CD8-positive, alpha-beta memory T cell (primary cell): ENCODE results near the gene MAP2. TPM values are rescaled to one million over a fixed set of nuclear protein-coding genes. Genes with fewer than 3 reads are reported as not detected.

Experiments
- CTCF ChIA-PET: fragments of 350-600 bp; sonication (Branson Sonifier 250); formaldehyde crosslinking; loops from one replicate; lab custom pipeline; 2021; ENCODE audit warnings: antibody characterized with exemption; lab: Charles Lee
- POLR2A ChIA-PET: fragments of 350-600 bp; sonication (Branson Sonifier 250); formaldehyde crosslinking; loops from one replicate; lab custom pipeline; 2021; ENCODE audit warnings: antibody characterized with exemption; lab: Charles Lee
- DNase-seq, 5 donors: peaks; one replicate each; pipeline versions ENCODE4 v3.0.0 to v3.0.0-alpha.2; 2020 to 2022; ENCODE audit warnings: mixed read lengths in 1 of 5
- H3K27ac ChIP-seq: one replicate; pipeline ENCODE4 v1.7.0; 2013; ENCODE audit warnings: low read depth, mild to moderate bottlenecking, low read length, moderate library complexity
- H3K27me3 ChIP-seq: 2 replicates; pipeline ENCODE4 v1.7.0; 2013; ENCODE audit warnings: low read length, mild to moderate bottlenecking; ENCODE audit not compliant: insufficient read depth, poor library complexity, severe bottlenecking
- H3K36me3 ChIP-seq: 2 replicates; pipeline ENCODE4 v1.7.0; 2013; ENCODE audit warnings: mild to moderate bottlenecking, low read length, moderate library complexity; ENCODE audit not compliant: insufficient read depth
- H3K4me1 ChIP-seq: 2 replicates; pipeline ENCODE4 v1.7.0; 2013; ENCODE audit warnings: mild to moderate bottlenecking, low read length, moderate library complexity; ENCODE audit not compliant: insufficient read depth
- H3K4me3 ChIP-seq: 2 replicates; pipeline ENCODE4 v1.7.0; 2013; ENCODE audit warnings: mild to moderate bottlenecking, low read length
- H3K9me3 ChIP-seq: 2 replicates; pipeline ENCODE4 v1.7.0; 2013; ENCODE audit warnings: mild to moderate bottlenecking, low read length
- H3K27ac Mint-ChIP-seq, 8 donors: one replicate each; pipeline ENCODE4 v1.8.0; 2020 to 2021; ENCODE audit warnings: mixed read lengths in 8 of 8, mild to moderate bottlenecking in 6 of 8, inconsistent platforms in 3 of 8, moderate library complexity in 3 of 8
- H3K27me3 Mint-ChIP-seq, 2 donors: one replicate each; pipeline ENCODE4 v1.8.0; 2020 to 2021; ENCODE audit warnings: mixed read lengths in 2 of 2, mild to moderate bottlenecking in 1 of 2, moderate library complexity in 1 of 2
- H3K36me3 Mint-ChIP-seq, 3 donors: one replicate each; pipeline ENCODE4 v1.8.0; 2020 to 2021; ENCODE audit warnings: mixed read lengths in 3 of 3, inconsistent platforms in 1 of 3, mild to moderate bottlenecking in 1 of 3
- H3K4me1 Mint-ChIP-seq, 3 donors: one replicate each; pipeline ENCODE4 v1.8.0; 2020 to 2021; ENCODE audit warnings: mixed read lengths in 3 of 3, inconsistent platforms in 1 of 3, mild to moderate bottlenecking in 1 of 3
- H3K4me3 Mint-ChIP-seq, 7 donors: one replicate each; pipeline ENCODE4 v1.8.0; 2020 to 2021; ENCODE audit warnings: mixed read lengths in 7 of 7, mild to moderate bottlenecking in 6 of 7, moderate library complexity in 4 of 7, inconsistent platforms in 2 of 7
- H3K9me3 Mint-ChIP-seq, 5 donors: one replicate each; pipeline ENCODE4 v1.8.0; 2020 to 2022; ENCODE audit warnings: mixed read lengths in 5 of 5, mild to moderate bottlenecking in 3 of 5, moderate library complexity in 2 of 5, inconsistent platforms in 1 of 5
- polyA plus RNA-seq: library from polyadenylated mRNA; unstranded; fragments of 300-500 nt; fragmentation: Illumina TruSeq; gene quantifications from one replicate; pipeline ENCODE4 v1.2.3, GENCODE V29; 2021
- total RNA-seq, 2 experiments: library from RNA; stranded (reverse); gene quantifications; one replicate each; pipeline ENCODE4 v1.2.3, GENCODE V29; 2021

The MAP2 gene
- total and polyA plus RNA-seq, 3 experiments from 2014 or later: 0.08 TPM; not detected in 2

DNA sequence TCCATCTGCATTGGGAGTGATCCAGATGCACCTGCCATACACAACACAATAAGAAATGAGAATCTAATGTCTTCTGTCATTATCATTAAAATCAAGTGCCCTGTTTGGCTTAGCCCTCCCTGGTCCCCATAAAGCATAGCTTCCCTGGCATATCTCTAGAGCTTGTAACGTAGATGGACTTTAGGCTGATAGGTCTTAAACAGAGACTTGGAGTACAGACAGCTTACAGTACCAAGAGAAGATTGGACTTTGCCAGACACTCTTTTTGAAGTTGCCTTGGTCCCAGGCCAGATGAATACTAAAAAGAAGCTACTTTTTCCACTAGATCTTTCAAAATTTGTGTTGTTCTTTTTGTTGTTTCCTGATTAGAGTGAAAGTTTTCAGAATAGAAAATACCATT lies 261.5 kb downstream of the MAP2 start:
- Mint-ChIP-seq H3K9me3 (peaks cover 0 to 3% (median 0%) of the 10 kb centered on the region in 5 donors), H3K27ac (no peak overlapping the region), H3K4me3 (no peak overlapping the region), H3K4me1 (no peaks in the 10 kb centered on the region), H3K27me3 (no peaks in the 10 kb centered on the region), H3K36me3 (no peaks in the 10 kb centered on the region)
- Histone ChIP-seq H3K27ac (no peak overlapping the region), H3K9me3 (no peaks in the 10 kb centered on the region), H3K4me1 (no peaks in the 10 kb centered on the region), H3K36me3 (no peaks in the 10 kb centered on the region), H3K27me3 (no peaks in the 10 kb centered on the region), H3K4me3 (no peak overlapping the region)
- ChIA-PET CTCF (no interaction called here), POLR2A (no interaction called here)
- no peak for DNase-seq

DNA sequence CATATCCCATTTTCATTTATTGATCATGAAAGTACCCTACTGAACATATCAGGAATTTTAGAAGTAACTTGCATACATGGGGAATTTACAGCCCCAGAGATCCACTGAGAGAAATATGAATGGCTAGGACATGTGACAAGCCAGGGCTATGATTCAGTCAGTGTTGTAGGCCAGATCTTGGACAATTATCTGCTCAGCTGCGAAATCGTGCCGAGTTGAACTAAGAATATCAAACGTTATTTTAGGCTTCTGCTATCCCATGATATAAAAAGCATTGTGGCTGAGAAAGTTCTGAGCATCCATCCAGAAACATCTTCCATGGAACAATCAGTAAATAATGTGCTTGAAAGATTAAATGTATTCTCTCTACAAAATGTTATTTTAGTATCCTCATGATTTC lies 262.1 kb downstream of the MAP2 start:
- no peak for DNase-seq
- Histone ChIP-seq H3K4me1 (no peaks in the 10 kb centered on the region), H3K27ac (no peak overlapping the region), H3K4me3 (no peak overlapping the region), H3K9me3 (no peaks in the 10 kb centered on the region), H3K27me3 (no peaks in the 10 kb centered on the region), H3K36me3 (no peaks in the 10 kb centered on the region)
- Mint-ChIP-seq H3K27me3 (no peaks in the 10 kb centered on the region), H3K36me3 (no peaks in the 10 kb centered on the region), H3K4me3 (no peak overlapping the region), H3K9me3 (peaks cover 0 to 3% (median 0%) of the 10 kb centered on the region in 5 donors), H3K4me1 (no peaks in the 10 kb centered on the region), H3K27ac (no peak overlapping the region)
- ChIA-PET POLR2A (no interaction called here), CTCF (no interaction called here)

DNA sequence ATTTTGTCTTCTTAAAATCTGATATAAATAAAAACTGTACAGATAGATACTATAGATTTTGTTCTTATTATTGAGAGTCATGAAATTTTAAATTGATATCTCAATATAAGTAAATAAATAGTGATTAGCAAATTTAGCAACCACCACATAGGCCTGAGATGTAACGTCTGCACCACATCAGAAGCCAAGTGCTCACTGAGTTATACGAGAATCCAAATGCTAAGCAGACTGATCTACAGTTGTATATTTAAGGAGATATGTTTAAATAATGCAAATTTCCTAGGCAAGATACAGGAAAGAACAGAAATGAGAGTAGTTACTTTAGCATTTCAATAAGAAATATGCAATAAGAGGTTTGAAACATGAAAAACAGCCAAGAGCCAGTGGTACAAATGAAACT lies 262.6 kb downstream of the MAP2 start:
- H3K4me3 Mint-ChIP-seq: no peak overlapping the region
- POLR2A ChIA-PET: no interaction called here
- H3K9me3 ChIP-seq: no peaks in the 10 kb centered on the region
- H3K27ac ChIP-seq: no peak overlapping the region
- H3K4me3 ChIP-seq: no peak overlapping the region
- H3K27me3 ChIP-seq: no peaks in the 10 kb centered on the region
- no peaks in the 10 kb centered on the region for H3K36me3 ChIP-seq
- H3K4me1 ChIP-seq: no peaks in the 10 kb centered on the region
- no peaks in the 10 kb centered on the region for H3K27me3 Mint-ChIP-seq
- no peaks in the 10 kb centered on the region for H3K4me1 Mint-ChIP-seq
- H3K36me3 Mint-ChIP-seq: no peaks in the 10 kb centered on the region
- CTCF ChIA-PET: no interaction called here
- no peak overlapping the region for H3K27ac Mint-ChIP-seq
- no peak for DNase-seq
- peaks cover 0 to 3% (median 0%) of the 10 kb centered on the region in 5 donors for H3K9me3 Mint-ChIP-seq

DNA sequence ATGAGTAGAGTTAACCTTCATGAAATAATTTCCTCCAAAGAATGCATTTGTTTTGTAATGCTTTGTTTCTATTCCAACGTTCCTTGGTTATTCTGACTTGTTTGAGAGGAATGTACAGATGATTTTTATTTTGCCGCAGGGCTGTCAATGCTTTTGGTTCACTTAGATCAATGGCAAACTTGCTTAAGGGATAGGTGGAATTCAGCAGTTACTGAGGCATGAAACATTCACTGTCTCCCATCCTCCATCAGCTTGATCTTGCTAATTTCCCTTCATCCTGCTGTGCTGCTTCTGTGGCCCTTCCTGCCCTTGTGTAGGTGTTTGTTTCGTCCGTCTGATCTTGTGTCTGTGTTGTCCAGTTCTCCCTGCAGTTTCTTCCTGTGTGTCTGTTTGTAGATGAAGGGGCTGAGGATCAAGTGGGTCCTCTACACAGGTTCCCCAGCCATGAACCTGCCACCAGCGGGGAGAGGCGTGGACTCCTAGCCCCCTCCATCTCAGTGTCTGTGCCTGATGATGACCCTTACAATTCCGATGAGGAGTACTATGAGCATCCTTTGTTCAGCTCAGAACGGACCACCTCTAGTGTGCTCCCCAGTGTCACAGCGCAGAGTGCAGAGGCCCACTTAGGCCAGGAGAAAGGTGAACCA lies 263.6 kb downstream of the MAP2 start:
- Histone ChIP-seq H3K27ac (no peak overlapping the region), H3K27me3 (no peaks in the 10 kb centered on the region), H3K4me1 (no peaks in the 10 kb centered on the region), H3K9me3 (no peaks in the 10 kb centered on the region), H3K4me3 (no peak overlapping the region), H3K36me3 (no peaks in the 10 kb centered on the region)
- Mint-ChIP-seq H3K27me3 (no peaks in the 10 kb centered on the region), H3K27ac (no peak overlapping the region), H3K9me3 (peaks cover 0 to 3% (median 0%) of the 10 kb centered on the region in 5 donors), H3K4me3 (no peak overlapping the region), H3K4me1 (no peaks in the 10 kb centered on the region), H3K36me3 (no peaks in the 10 kb centered on the region)
- CTCF ChIA-PET: no interaction called here
- DNase-seq: no peak
- POLR2A ChIA-PET: no interaction called here

DNA sequence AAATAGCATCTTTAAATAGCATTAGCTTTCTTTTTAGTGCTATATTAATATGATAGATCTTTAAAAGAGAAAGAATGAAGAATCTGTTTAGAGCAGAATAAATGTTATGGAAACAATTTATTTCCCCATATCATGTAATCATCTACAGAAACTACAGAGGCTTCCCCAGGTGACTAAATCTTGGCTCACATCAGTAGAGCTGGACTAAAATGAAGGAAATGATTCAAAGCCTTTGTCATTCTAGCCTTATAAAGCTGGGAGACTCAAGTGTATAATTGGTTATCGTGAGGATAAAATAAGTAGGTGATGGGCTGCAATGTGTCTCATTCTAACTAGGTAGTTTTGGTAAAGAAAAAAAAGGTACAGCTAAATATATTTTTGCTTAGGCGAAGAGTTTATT lies 264.5 kb downstream of the MAP2 start:
- no peak overlapping the region for H3K4me3 ChIP-seq
- no peak overlapping the region for H3K4me3 Mint-ChIP-seq
- H3K27me3 Mint-ChIP-seq: no peaks in the 10 kb centered on the region
- CTCF ChIA-PET: no interaction called here
- H3K36me3 Mint-ChIP-seq: no peaks in the 10 kb centered on the region
- no peak overlapping the region for H3K27ac Mint-ChIP-seq
- H3K4me1 ChIP-seq: no peaks in the 10 kb centered on the region
- no peaks in the 10 kb centered on the region for H3K4me1 Mint-ChIP-seq
- no peak for DNase-seq
- no peak overlapping the region for H3K27ac ChIP-seq
- peaks cover 0 to 3% (median 0%) of the 10 kb centered on the region in 5 donors for H3K9me3 Mint-ChIP-seq
- no peaks in the 10 kb centered on the region for H3K9me3 ChIP-seq
- POLR2A ChIA-PET: no interaction called here
- H3K36me3 ChIP-seq: no peaks in the 10 kb centered on the region
- H3K27me3 ChIP-seq: no peaks in the 10 kb centered on the region

DNA sequence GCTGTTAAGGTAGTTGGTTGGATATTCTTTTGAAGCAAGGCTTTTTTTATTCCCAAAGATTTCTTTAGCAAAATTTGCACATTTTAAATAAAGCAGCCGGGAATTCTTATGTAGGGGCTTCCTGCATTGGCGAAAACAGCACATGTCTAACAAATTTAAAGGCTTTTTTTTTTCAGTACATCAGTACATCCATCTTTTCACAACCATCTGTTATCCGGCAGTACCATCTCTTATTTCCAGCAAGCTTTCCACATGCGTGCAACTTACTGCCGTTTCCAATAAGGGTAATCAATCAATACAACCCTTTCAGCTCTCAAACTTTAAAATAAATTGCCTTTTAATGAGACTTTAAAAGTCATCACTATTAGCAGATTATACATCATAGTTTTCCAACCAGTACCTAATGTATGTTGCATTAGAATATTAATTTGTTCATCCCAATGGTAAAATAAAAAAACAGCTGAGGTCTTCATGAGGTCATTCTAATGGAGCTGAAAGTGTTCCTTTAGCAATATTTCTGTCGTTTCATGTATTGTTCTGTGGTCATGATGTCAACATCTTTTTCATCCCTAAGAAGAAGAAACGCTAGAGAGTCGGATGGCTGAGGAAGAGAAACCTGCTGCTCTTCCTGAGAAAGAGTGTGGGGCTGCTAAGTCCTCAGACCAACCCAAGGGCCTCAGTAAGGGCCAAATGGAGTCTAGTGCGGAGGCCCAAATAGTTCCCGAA lies 266.3 kb downstream of the MAP2 start:
- CTCF ChIA-PET: no interaction called here
- Mint-ChIP-seq H3K4me3 (no peak overlapping the region), H3K9me3 (peaks cover 0 to 5% (median 0%) of the 10 kb centered on the region in 5 donors)

DNA sequence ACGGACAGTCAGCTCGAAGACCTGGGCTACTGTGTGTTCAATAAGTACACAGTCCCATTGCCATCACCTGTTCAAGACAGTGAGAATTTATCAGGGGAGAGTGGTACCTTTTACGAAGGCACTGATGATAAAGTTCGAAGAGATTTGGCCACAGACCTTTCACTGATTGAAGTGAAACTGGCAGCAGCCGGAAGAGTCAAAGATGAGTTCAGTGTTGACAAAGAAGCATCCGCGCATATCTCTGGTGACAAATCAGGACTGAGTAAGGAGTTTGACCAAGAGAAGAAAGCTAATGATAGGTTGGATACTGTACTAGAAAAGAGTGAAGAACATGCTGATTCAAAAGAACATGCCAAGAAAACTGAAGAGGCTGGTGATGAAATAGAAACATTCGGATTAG lies 270.9 kb downstream of the MAP2 start:
- ChIA-PET POLR2A (no interaction called here), CTCF (no interaction called here)
- no peaks in the 10 kb centered on the region for H3K4me1 ChIP-seq
- H3K4me3 ChIP-seq: no peak overlapping the region
- H3K27me3 ChIP-seq: no peaks in the 10 kb centered on the region
- H3K9me3 ChIP-seq: no peaks in the 10 kb centered on the region
- Mint-ChIP-seq H3K27me3 (no peaks in the 10 kb centered on the region), H3K4me3 (no peak overlapping the region), H3K36me3 (no peaks in the 10 kb centered on the region), H3K27ac (no peak overlapping the region), H3K9me3 (peaks cover 0 to 2% (median 0%) of the 10 kb centered on the region in 5 donors), H3K4me1 (peaks cover 0 to 7% (median 0%) of the 10 kb centered on the region in 3 donors)
- no peak overlapping the region for H3K27ac ChIP-seq
- H3K36me3 ChIP-seq: no peaks in the 10 kb centered on the region
- DNase-seq: no peak

More for the DNA sequence above, 266.3 kb downstream of the MAP2 start:
- no peaks in the 10 kb centered on the region for H3K4me1 Mint-ChIP-seq
- Histone ChIP-seq H3K36me3 (no peaks in the 10 kb centered on the region), H3K27me3 (no peaks in the 10 kb centered on the region), H3K4me1 (no peaks in the 10 kb centered on the region), H3K9me3 (no peaks in the 10 kb centered on the region), H3K4me3 (no peak overlapping the region), H3K27ac (no peak overlapping the region)
- no peaks in the 10 kb centered on the region for H3K27me3 Mint-ChIP-seq
- H3K36me3 Mint-ChIP-seq: no peaks in the 10 kb centered on the region
- DNase-seq: no peak
- POLR2A ChIA-PET: no interaction called here
- H3K27ac Mint-ChIP-seq: no peak overlapping the region

DNA sequence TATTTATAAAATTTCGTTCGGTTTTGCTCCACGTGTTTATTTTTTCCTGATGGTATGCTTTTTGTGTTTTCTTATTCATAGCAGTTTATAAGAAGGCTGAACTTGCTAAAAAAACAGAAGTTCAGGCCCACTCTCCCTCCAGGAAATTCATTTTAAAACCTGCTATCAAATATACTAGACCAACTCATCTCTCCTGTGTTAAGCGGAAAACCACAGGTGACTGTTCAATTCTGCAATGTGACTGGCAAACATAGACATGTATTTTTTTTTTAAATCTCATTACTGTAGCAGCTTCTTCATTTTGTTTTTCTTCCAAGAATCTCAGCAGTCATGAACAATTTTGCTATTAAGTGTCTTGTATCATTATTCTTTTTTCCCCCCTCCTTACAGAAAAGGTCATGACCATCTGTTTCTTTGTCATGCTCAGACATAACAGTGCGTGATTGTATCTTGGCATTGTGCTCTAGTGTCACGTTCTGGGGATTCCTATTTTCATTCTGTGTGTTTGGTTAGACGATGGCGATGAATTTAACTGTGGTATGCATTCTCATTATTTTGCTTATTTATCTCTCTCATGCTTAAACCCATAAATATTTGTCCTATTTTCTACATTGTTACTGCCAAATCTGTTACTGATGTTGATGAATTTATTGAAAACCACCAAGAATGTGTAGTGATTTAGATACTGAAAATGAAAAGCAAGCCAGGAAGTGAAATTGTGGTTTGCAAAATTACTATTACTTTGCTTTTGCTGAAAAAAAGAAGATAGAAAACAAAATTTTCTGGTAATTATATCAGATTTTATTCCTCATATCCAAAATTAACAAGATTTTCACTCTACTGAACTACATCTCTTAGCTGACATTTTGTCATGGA lies 273.2 kb downstream of the MAP2 start:
- peak overlapping the region in 1 of 7 donors; percentile 5 for H3K4me3 Mint-ChIP-seq
- Histone ChIP-seq H3K4me3 (no peak overlapping the region), H3K27ac (no peak overlapping the region), H3K4me1 (no peaks in the 10 kb centered on the region), H3K27me3 (no peaks in the 10 kb centered on the region), H3K9me3 (no peaks in the 10 kb centered on the region), H3K36me3 (no peaks in the 10 kb centered on the region)
- peaks cover 0 to 7% (median 0%) of the 10 kb centered on the region in 3 donors for H3K4me1 Mint-ChIP-seq
- DNase-seq: no peak
- ChIA-PET POLR2A (no interaction called here), CTCF (no interaction called here)
- H3K36me3 Mint-ChIP-seq: no peaks in the 10 kb centered on the region
- no peaks in the 10 kb centered on the region for H3K27me3 Mint-ChIP-seq
- H3K9me3 Mint-ChIP-seq: peaks cover 0 to 2% (median 0%) of the 10 kb centered on the region in 5 donors
- no peak overlapping the region for H3K27ac Mint-ChIP-seq
